ENCODE data around the gene PRKAB1. TPM values are rescaled to one million over a fixed set of nuclear protein-coding genes. Genes with fewer than 3 reads are reported as not detected.

The PRKAB1 gene
- total RNA-seq, 4 donors from 2014 or later: 18.2 to 32.0 (median 25.4) TPM

DNA sequence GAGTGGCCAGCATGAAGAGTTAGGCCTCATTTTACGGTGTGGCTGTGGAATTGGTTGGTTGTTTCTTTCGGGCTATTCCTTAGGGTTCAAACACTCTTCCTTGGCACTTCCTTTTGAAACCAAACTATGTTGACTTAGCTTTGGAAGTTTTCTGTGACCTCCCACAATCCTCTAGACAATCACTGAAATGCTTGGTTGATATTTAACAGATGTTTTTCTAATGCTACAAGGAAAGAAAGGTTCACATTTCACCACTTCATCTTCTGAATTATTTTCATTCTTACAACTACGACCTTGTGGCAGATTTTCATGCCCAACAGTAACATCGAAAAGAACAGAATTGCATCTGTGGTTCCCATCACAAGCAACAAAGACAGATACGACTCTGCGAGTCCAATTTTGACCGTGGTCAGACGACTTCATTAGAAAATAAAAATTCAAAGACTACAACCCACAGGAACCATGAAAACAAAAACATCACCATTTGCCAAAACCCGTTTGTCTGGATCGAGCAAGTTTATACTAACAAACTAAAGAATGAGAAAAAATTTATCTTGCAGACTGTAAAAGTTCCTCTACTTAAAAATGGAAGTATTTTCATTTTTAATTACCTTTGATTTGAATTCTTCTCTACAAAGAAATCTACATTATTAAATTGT, 16.9 kb downstream of the PRKAB1 start:
- Histone ChIP-seq H3K4me1 (peaks cover 0 to 20% (median 3%) of the 10 kb centered on the region in 4 donors), H3K4me3 (no peak overlapping the region), H3K27ac (replicated peaks in 1 of 4) (no peak overlapping the region), H3K36me3 (peaks cover 19 to 34% (median 24%) of the 10 kb centered on the region in 4 donors), H3K27me3 (no peaks in the 10 kb centered on the region), H3K9me3 (no peaks in the 10 kb centered on the region)
- DNase-seq (ENCODE audit: extremely low spot score): no peak
- intact Hi-C loops (cut with DNase I): no loop called here
- TF ChIP-seq POLR2A (IDR thresholded peaks at IDR 0.05; ENCODE audit: low read depth) (no peak), POLR2AphosphoS5 (IDR thresholded peaks at IDR 0.05) (no peak), EP300 (IDR thresholded peaks at IDR 0.05) (no peak)
- TF ChIP-seq, protein P1, sequence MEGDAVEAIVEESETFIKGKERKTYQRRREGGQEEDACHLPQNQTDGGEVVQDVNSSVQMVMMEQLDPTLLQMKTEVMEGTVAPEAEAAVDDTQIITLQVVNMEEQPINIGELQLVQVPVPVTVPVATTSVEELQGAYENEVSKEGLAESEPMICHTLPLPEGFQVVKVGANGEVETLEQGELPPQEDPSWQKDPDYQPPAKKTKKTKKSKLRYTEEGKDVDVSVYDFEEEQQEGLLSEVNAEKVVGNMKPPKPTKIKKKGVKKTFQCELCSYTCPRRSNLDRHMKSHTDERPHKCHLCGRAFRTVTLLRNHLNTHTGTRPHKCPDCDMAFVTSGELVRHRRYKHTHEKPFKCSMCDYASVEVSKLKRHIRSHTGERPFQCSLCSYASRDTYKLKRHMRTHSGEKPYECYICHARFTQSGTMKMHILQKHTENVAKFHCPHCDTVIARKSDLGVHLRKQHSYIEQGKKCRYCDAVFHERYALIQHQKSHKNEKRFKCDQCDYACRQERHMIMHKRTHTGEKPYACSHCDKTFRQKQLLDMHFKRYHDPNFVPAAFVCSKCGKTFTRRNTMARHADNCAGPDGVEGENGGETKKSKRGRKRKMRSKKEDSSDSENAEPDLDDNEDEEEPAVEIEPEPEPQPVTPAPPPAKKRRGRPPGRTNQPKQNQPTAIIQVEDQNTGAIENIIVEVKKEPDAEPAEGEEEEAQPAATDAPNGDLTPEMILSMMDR (IDR thresholded peaks at IDR 0.05): no peak
- WGBS: 80% methylated on average over 10 of the region's 10 CpGs

DNA sequence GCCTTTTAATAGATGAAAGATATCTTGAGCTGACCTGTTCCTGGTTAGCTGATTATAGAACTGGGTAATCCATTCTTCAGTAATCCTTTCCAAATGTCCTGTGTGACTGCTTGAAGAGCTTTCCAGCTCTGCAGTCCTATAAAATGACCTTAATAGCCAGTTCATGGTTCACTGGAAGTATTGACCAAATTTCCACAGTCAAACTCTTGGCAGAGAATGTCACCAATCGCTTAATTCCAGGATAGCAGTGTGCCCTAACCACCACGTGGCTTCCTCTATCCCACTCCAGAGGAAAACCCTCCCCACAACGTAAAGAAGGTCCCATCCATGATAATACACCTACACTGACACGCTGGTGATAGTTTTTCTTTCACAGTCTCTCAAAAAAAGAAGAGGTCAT, 17.4 kb downstream of the PRKAB1 start:
- Histone ChIP-seq H3K36me3 (peaks cover 14 to 33% (median 18%) of the 10 kb centered on the region in 4 donors), H3K27ac (replicated peaks in 1 of 4) (no peak overlapping the region), H3K9me3 (no peaks in the 10 kb centered on the region), H3K4me1 (peaks cover 0 to 20% (median 0%) of the 10 kb centered on the region in 4 donors), H3K27me3 (no peaks in the 10 kb centered on the region), H3K4me3 (no peak overlapping the region)
- 93% methylated on average over 4 of the region's 4 CpGs for WGBS
- intact Hi-C loops (cut with DNase I): no loop called here
- no peak for DNase-seq (ENCODE audit: extremely low spot score)
- TF ChIP-seq EP300 (IDR thresholded peaks at IDR 0.05) (no peak), POLR2AphosphoS5 (IDR thresholded peaks at IDR 0.05) (no peak), POLR2A (IDR thresholded peaks at IDR 0.05; ENCODE audit: low read depth) (no peak)
- TF ChIP-seq, protein P1 (IDR thresholded peaks at IDR 0.05): no peak

DNA sequence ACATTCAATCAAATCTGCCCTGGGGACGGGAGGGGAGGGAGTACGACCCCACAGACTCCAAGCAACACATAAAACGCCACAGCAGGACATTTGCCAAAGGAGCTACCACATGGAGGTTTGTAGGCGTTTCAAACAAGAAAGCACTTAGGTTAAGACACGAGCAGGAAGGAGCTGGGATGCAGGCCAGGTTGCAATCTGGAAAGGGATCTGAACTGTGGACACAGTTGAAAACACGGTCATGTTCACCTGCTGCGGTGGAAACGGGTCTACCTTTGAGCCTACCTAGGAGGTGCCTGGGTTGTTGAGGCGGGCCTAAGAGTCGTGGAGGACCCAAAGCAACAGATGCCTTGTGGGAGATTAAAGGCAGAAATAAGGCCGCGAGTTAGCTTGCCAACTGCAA, 18.4 kb downstream of the PRKAB1 start:
- Histone ChIP-seq H3K4me3 (no peak overlapping the region), H3K27me3 (no peaks in the 10 kb centered on the region), H3K27ac (replicated peaks in 1 of 4) (no peak overlapping the region), H3K36me3 (peaks cover 6 to 23% (median 8%) of the 10 kb centered on the region in 4 donors), H3K9me3 (no peaks in the 10 kb centered on the region), H3K4me1 (peaks cover 0 to 20% (median 0%) of the 10 kb centered on the region in 4 donors)
- DNase-seq (ENCODE audit: extremely low spot score): no peak
- TF ChIP-seq, protein P1 (IDR thresholded peaks at IDR 0.05): no peak
- no peak for TF ChIP-seq POLR2AphosphoS5 (IDR thresholded peaks at IDR 0.05)
- intact Hi-C loops (cut with DNase I): no loop called here
- 84% methylated on average over 12 of the region's 12 CpGs for WGBS

DNA sequence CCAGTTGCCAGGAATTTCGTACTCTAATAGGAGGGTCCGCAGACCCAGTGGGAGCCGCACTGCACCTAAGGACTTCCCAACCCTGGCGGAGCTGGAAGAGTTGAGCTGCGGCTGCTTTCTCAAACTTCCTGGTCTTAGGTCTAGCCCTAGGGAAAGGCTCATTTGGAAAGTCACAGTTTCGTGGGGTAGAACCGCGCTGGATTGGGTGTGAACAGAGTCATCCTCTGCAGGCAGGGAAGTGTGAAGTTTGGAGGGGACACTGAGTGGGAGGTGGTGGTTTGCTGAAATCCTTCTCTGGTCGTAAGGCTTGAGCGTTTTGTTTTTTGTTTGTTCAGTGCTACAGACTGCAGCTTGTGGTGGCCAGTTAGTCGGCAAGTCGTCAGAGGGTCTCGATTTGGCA, 18.8 kb downstream of the PRKAB1 start:
- H3K4me1 ChIP-seq: peaks cover 0 to 20% (median 0%) of the 10 kb centered on the region in 4 donors
- H3K27me3 ChIP-seq: no peaks in the 10 kb centered on the region
- WGBS: 86% methylated on average over 13 of the region's 13 CpGs
- H3K36me3 ChIP-seq: peaks cover 2 to 19% (median 4%) of the 10 kb centered on the region in 4 donors
- TF ChIP-seq POLR2AphosphoS5 (IDR thresholded peaks at IDR 0.05): no peak
- TF ChIP-seq POLR2A (IDR thresholded peaks at IDR 0.05; ENCODE audit: low read depth): no peak
- TF ChIP-seq, protein P1 (IDR thresholded peaks at IDR 0.05): no peak
- TF ChIP-seq EP300 (IDR thresholded peaks at IDR 0.05): no peak
- DNase-seq (ENCODE audit: extremely low spot score): no peak
- intact Hi-C loops (cut with DNase I): no loop called here
- H3K4me3 ChIP-seq: no peak overlapping the region
- H3K27ac ChIP-seq (replicated peaks in 1 of 4): no peak overlapping the region
- H3K9me3 ChIP-seq: no peaks in the 10 kb centered on the region

DNA sequence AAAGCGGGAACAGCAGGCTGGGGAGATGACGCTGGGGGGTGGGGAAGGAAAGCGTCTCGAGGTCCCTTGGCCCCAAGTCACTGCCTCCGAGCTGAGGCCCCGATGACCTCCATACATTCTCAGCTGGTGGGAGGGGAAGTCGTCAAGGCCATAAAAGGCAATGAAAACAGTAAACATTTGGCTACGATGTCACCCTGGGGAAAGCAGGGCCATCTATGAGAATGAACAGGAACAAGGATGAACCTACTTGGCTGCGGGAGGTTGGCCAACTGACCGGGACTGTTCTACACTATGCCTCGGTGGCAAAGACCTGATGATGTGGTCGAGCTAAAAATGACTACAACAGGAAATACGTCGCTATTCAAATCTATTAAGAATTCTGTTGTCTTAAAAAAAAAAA, 19.5 kb downstream of the PRKAB1 start:
- no peaks in the 10 kb centered on the region for H3K27me3 ChIP-seq
- H3K27ac ChIP-seq (replicated peaks in 1 of 4): no peak overlapping the region
- no peaks in the 10 kb centered on the region for H3K9me3 ChIP-seq
- H3K4me3 ChIP-seq: no peak overlapping the region
- peaks cover under 1 to 23% (median 4%) of the 10 kb centered on the region in 4 donors for H3K4me1 ChIP-seq
- peaks cover 0 to 14% (median under 1%) of the 10 kb centered on the region in 4 donors for H3K36me3 ChIP-seq
- 73% methylated on average over 14 of the region's 14 CpGs for WGBS
- intact Hi-C loops (cut with DNase I): no loop called here
- TF ChIP-seq EP300 (IDR thresholded peaks at IDR 0.05) (no peak), POLR2AphosphoS5 (IDR thresholded peaks at IDR 0.05) (no peak), POLR2A (IDR thresholded peaks at IDR 0.05; ENCODE audit: low read depth) (no peak)
- TF ChIP-seq, protein P1 (IDR thresholded peaks at IDR 0.05): no peak
- DNase-seq (ENCODE audit: extremely low spot score): no peak
